Activated naive CD4-positive, alpha-beta T cell treated with anti-CD3 and anti-CD28 coated beads, Interleukin-2, amount 50 U/mL, for 72 hours (primary cell): ENCODE measurements around the gene SPRR2A. TPM values are rescaled to one million over a fixed set of nuclear protein-coding genes. Genes with fewer than 3 reads are reported as not detected.
A peak's percentile ranks its signal among the peaks of the same experiment; 100 is the strongest.
"Not testable (repeated sequence)": the region's sequence is repeated elsewhere in the genome, so short reads cannot be mapped to it uniquely, and the experiment has no call there.

Experiments used
- ATAC-seq, 2 donors: fragments of 150-1000 bp; cut with Tn5 transposase; 2 replicates each; pipeline ENCODE4 v1.10.0; 2021; ENCODE audit warnings: mild to moderate bottlenecking in 2 of 2, moderate library complexity in 2 of 2
- DNase-seq, 2 donors: peaks; one replicate each; pipeline ENCODE4 v3.0.0; 2021 to 2022; ENCODE audit warnings: low spot score in 2 of 2
- H3K27ac Mint-ChIP-seq, 2 donors: one replicate each; pipeline ENCODE4 v1.8.0; 2022; ENCODE audit warnings: mild to moderate bottlenecking in 2 of 2, mixed read lengths in 2 of 2
- H3K36me3 Mint-ChIP-seq, 2 donors: one replicate each; pipeline ENCODE4 v1.8.0; 2022; ENCODE audit warnings: mixed read lengths in 2 of 2
- H3K9me3 Mint-ChIP-seq, 2 donors: one replicate each; pipeline ENCODE4 v1.8.0; 2022; ENCODE audit warnings: mixed read lengths in 2 of 2
- total RNA-seq, 2 donors: library from RNA; stranded (reverse); gene quantifications; one replicate each; pipeline ENCODE4 v1.2.3, GENCODE V29; 2022

The SPRR2A gene
- total RNA-seq, 2 donors from 2014 or later, result not detected

- H3K27ac Mint-ChIP-seq, result no peak overlapping the region
- peaks cover 4% of the 10 kb centered on the region in 2 donors for H3K9me3 Mint-ChIP-seq
- ATAC-seq, result peak; percentile 43 to 78
- no peak for DNase-seq
- H3K36me3 Mint-ChIP-seq, result no peaks in the 10 kb centered on the region
Observed at GRCh38 chr1:153032677-153033308, 24.5 kb downstream of the SPRR2A start.

GRCh38 chr1:153032073-153032472 is 25.2 kb downstream of the SPRR2A start:
- DNase-seq, result no peak
- peaks cover 4% of the 10 kb centered on the region in 2 donors for H3K9me3 Mint-ChIP-seq
- no peaks in the 10 kb centered on the region for H3K36me3 Mint-ChIP-seq
- no peak for ATAC-seq
- no peak overlapping the region for H3K27ac Mint-ChIP-seq

GRCh38 chr1:153030895-153031294 is 26.4 kb downstream of the SPRR2A start, which contains the start of gene SPRR1B:
TSS of gene SPRR1B (plus strand) at chr1:153031203. CDS start at chr1:153032346, 1,143 bp downstream.
- peaks cover 4% of the 10 kb centered on the region in 2 donors for H3K9me3 Mint-ChIP-seq
- H3K36me3 Mint-ChIP-seq, result no peaks in the 10 kb centered on the region
- ATAC-seq (no peak), DNase-seq (no peak)
- H3K27ac Mint-ChIP-seq, result no peak within 1 kb of the TSS

GRCh38 chr1:153028766-153029165 is 28.5 kb downstream of the SPRR2A start:
- ATAC-seq (no peak), DNase-seq (no peak)
- Mint-ChIP-seq H3K36me3 (no peaks in the 10 kb centered on the region), H3K9me3 (peaks cover 4% of the 10 kb centered on the region in 2 donors), H3K27ac (no peak overlapping the region)

- ATAC-seq (no peak), DNase-seq (no peak)
- Mint-ChIP-seq H3K36me3 (no peaks in the 10 kb centered on the region), H3K27ac (no peak overlapping the region), H3K9me3 (peaks cover 4% of the 10 kb centered on the region in 2 donors)
Observed at GRCh38 chr1:153025797-153026196, 31.5 kb downstream of the SPRR2A start.

- ATAC-seq (no peak), DNase-seq (no peak)
- no peak overlapping the region for H3K27ac Mint-ChIP-seq
- H3K36me3 Mint-ChIP-seq, result no peaks in the 10 kb centered on the region
- peaks cover 4% of the 10 kb centered on the region in 2 donors for H3K9me3 Mint-ChIP-seq
Observed at GRCh38 chr1:153024413-153024812, 32.9 kb downstream of the SPRR2A start.

- no peak for DNase-seq
- Mint-ChIP-seq H3K36me3 (peaks cover 0 to 4% of the 10 kb centered on the region in 2 donors), H3K27ac (no peak overlapping the region), H3K9me3 (no peaks in the 10 kb centered on the region)
- ATAC-seq, result no peak
Observed at GRCh38 chr1:153023109-153023508, 34.2 kb downstream of the SPRR2A start.

GRCh38 chr1:153022340-153022739 is 35.0 kb downstream of the SPRR2A start:
- not testable (repeated sequence) for ATAC-seq

GRCh38 chr1:153021829-153022228 is 35.5 kb downstream of the SPRR2A start:
- not testable (repeated sequence) for H3K36me3 Mint-ChIP-seq, DNase-seq, H3K9me3 Mint-ChIP-seq, H3K27ac Mint-ChIP-seq, ATAC-seq

More at GRCh38 chr1:153022340-153022739, 35.0 kb downstream of the SPRR2A start:
- H3K9me3 Mint-ChIP-seq, H3K36me3 Mint-ChIP-seq, DNase-seq, H3K27ac Mint-ChIP-seq: not testable (repeated sequence)

GRCh38 chr1:153011235-153011758 is 46.0 kb downstream of the SPRR2A start:
- not testable (repeated sequence) for ATAC-seq, H3K9me3 Mint-ChIP-seq, DNase-seq, H3K36me3 Mint-ChIP-seq, H3K27ac Mint-ChIP-seq

Other genes with a start within 250 kb of the SPRR2A start
- not detected for gene LCE1B, start 245.5 kb downstream of the SPRR2A start, total RNA-seq
- gene LCE1A, start 230.0 kb downstream of the SPRR2A start, total RNA-seq, result not detected
- gene LCE6A, start 214.7 kb downstream of the SPRR2A start, total RNA-seq, result not detected
- gene LCE7A, start 197.5 kb downstream of the SPRR2A start, total RNA-seq, result not detected
- not detected for gene SMCP, start 179.2 kb downstream of the SPRR2A start, total RNA-seq
- not detected for gene IVL, start 149.0 kb downstream of the SPRR2A start, total RNA-seq
- not detected for gene SPRR5, start 110.3 kb downstream of the SPRR2A start, total RNA-seq
- not detected for gene SPRR4, start 86.9 kb downstream of the SPRR2A start, total RNA-seq
- gene SPRR1A, start 73.4 kb downstream of the SPRR2A start, total RNA-seq, result not detected
- not detected for gene SPRR3, start 55.8 kb downstream of the SPRR2A start, total RNA-seq
- not detected for gene SPRR1B, start 26.3 kb downstream of the SPRR2A start, total RNA-seq
- not detected for gene SPRR2D, start 16.4 kb downstream of the SPRR2A start, total RNA-seq
- not detected for gene SPRR2B, start 14.1 kb upstream of the SPRR2A start, total RNA-seq
- gene SPRR2E, start 37.0 kb upstream of the SPRR2A start, total RNA-seq, result not detected
- not detected for gene SPRR2F, start 56.0 kb upstream of the SPRR2A start, total RNA-seq
- gene SPRR2G, start 93.4 kb upstream of the SPRR2A start, total RNA-seq, result not detected
- gene LELP1, start 145.9 kb upstream of the SPRR2A start, total RNA-seq, result not detected
- not detected for gene PRR9, start 160.1 kb upstream of the SPRR2A start, total RNA-seq
- not detected for gene LORICRIN, start 202.2 kb upstream of the SPRR2A start, total RNA-seq